ENCODE measurements around the gene ZNF280B. TPM values are rescaled to one million over a fixed set of nuclear protein-coding genes. Genes with fewer than 3 reads are reported as not detected.
"Not testable (repeated sequence)": the region's sequence is repeated elsewhere in the genome, so short reads cannot be mapped to it uniquely, and the experiment has no call there.

Gene ZNF280B
- polyA plus RNA-seq, 3 donors, result 0.04 TPM; not detected in 2

DNA sequence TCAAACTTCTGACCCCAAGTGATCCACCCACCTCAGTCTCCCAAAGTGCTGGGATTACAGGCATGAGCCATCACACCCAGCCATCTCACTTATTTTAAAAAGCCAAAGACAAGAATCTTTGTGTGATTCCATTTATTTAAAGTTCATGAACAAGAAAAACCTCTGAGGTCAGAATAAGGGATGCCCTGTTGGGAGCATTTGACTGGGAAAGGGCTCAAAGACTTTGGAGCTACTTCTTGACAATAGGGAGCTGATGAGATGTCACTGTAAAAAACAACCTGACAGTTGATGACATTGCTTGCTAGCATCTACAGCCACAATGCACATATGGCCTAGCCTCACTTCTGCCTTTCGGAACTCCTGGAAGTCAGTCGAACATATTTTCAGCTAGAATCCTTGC, 5.1 kb upstream of the ZNF280B start:
- 80% methylated on average over 1 of the region's 2 CpGs for WGBS (ENCODE audit: insufficient coverage)
- no peaks in the 10 kb centered on the region for H3K27me3 ChIP-seq (ENCODE audit: control insufficient read depth in 2 of 2, insufficient read depth in 2 of 2, low read length in 2 of 2)
- H3K79me2 ChIP-seq (ENCODE audit: insufficient read depth, low read length), result no peaks in the 10 kb centered on the region
- no peak overlapping the region for H3K27ac ChIP-seq (ENCODE audit: low read depth in 1 of 2, low read length in 2 of 2)
- intact Hi-C loops (cut with micrococcal nuclease), result no loop called here
- H2AFZ ChIP-seq (ENCODE audit: insufficient read depth, low read depth, low read length, poor library complexity, severe bottlenecking), result no peak overlapping the region
- H3K27me3 Mint-ChIP-seq (ENCODE audit: low read depth in 3 of 3), result peaks cover 6 to 17% (median 7%) of the 10 kb centered on the region in 3 donors
- H3K4me3 ChIP-seq (replicated peaks in 1 of 3; ENCODE audit: low read depth in 2 of 3, low read length in 3 of 3), result no peak overlapping the region
- no peak overlapping the region for H3K4me3 Mint-ChIP-seq
- TF ChIP-seq, protein P1, sequence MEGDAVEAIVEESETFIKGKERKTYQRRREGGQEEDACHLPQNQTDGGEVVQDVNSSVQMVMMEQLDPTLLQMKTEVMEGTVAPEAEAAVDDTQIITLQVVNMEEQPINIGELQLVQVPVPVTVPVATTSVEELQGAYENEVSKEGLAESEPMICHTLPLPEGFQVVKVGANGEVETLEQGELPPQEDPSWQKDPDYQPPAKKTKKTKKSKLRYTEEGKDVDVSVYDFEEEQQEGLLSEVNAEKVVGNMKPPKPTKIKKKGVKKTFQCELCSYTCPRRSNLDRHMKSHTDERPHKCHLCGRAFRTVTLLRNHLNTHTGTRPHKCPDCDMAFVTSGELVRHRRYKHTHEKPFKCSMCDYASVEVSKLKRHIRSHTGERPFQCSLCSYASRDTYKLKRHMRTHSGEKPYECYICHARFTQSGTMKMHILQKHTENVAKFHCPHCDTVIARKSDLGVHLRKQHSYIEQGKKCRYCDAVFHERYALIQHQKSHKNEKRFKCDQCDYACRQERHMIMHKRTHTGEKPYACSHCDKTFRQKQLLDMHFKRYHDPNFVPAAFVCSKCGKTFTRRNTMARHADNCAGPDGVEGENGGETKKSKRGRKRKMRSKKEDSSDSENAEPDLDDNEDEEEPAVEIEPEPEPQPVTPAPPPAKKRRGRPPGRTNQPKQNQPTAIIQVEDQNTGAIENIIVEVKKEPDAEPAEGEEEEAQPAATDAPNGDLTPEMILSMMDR (IDR thresholded peaks at IDR 0.05), result no peak
- peaks cover 8 to 23% (median 15%) of the 10 kb centered on the region in 7 donors for H3K9me3 Mint-ChIP-seq
- H3K9me3 ChIP-seq (replicated peaks in 1 of 2; ENCODE audit: control insufficient read depth in 1 of 2, insufficient read depth in 1 of 2, low read length in 2 of 2), result peaks cover 13% of the 10 kb centered on the region in 2 donors
- no peak for DNase-seq
- H3K36me3 Mint-ChIP-seq, result no peaks in the 10 kb centered on the region
- H3K9ac ChIP-seq (ENCODE audit: insufficient read depth, low read length, poor library complexity, severe bottlenecking), result no peak overlapping the region
- H3K4me1 ChIP-seq (ENCODE audit: control insufficient read depth in 1 of 2, insufficient read depth in 2 of 2, low read length in 2 of 2), result peaks cover 4 to 5% of the 10 kb centered on the region in 2 donors
- no peaks in the 10 kb centered on the region for H3K36me3 ChIP-seq (replicated peaks in 1 of 2; ENCODE audit: control insufficient read depth in 1 of 2, insufficient read depth in 2 of 2, low read length in 2 of 2)
- peaks cover 10% of the 10 kb centered on the region for H3K4me1 Mint-ChIP-seq
- H4K20me1 ChIP-seq (ENCODE audit: insufficient read depth, low read length), result no peaks in the 10 kb centered on the region
- no peak overlapping the region for H3K27ac Mint-ChIP-seq
- no peak overlapping the region for H3K4me2 ChIP-seq (replicated peaks; ENCODE audit: extremely low read depth, low read length, poor library complexity, severe bottlenecking)

DNA sequence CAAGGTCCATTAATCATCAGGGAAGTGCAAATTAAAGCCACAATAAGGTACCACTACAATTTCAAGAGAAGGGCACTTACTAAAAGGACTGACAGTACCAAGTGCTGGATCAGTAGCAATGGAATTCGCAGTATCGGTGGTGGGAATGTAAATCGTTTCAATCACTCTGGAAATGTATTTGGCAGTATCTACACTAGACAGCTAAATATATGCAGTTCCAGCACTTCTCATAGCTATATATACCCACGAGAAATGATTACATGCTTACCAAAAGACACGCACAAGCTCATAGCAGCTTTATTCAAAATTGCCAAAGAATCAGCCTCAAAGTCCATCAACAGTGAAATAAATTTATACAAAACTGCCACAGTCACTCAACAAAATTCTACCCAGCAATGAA, 4.4 kb upstream of the ZNF280B start:
- Histone ChIP-seq H3K36me3 (replicated peaks in 1 of 2; ENCODE audit: control insufficient read depth in 1 of 2, insufficient read depth in 2 of 2, low read length in 2 of 2) (no peaks in the 10 kb centered on the region), H3K4me1 (ENCODE audit: control insufficient read depth in 1 of 2, insufficient read depth in 2 of 2, low read length in 2 of 2) (peaks cover 9 to 12% of the 10 kb centered on the region in 2 donors), H3K27me3 (ENCODE audit: control insufficient read depth in 2 of 2, insufficient read depth in 2 of 2, low read length in 2 of 2) (no peaks in the 10 kb centered on the region), H3K27ac (ENCODE audit: low read depth in 1 of 2, low read length in 2 of 2) (no peak overlapping the region), H3K9me3 (replicated peaks in 1 of 2; ENCODE audit: control insufficient read depth in 1 of 2, insufficient read depth in 1 of 2, low read length in 2 of 2) (peaks cover 13% of the 10 kb centered on the region in 2 donors), H3K9ac (ENCODE audit: insufficient read depth, low read length, poor library complexity, severe bottlenecking) (no peak overlapping the region), H4K20me1 (ENCODE audit: insufficient read depth, low read length) (no peaks in the 10 kb centered on the region), H3K79me2 (ENCODE audit: insufficient read depth, low read length) (no peaks in the 10 kb centered on the region), H2AFZ (ENCODE audit: insufficient read depth, low read depth, low read length, poor library complexity, severe bottlenecking) (no peak overlapping the region), H3K4me3 (replicated peaks in 1 of 3; ENCODE audit: low read depth in 2 of 3, low read length in 3 of 3) (no peak overlapping the region), H3K4me2 (replicated peaks; ENCODE audit: extremely low read depth, low read length, poor library complexity, severe bottlenecking) (no peak overlapping the region)
- peaks cover 6 to 20% (median 12%) of the 10 kb centered on the region in 3 donors for H3K27me3 Mint-ChIP-seq (ENCODE audit: low read depth in 3 of 3)
- TF ChIP-seq, protein P1 (IDR thresholded peaks at IDR 0.05), result no peak
- H3K9me3 Mint-ChIP-seq, result peaks cover 8 to 23% (median 15%) of the 10 kb centered on the region in 7 donors
- DNase-seq, result no peak
- H3K36me3 Mint-ChIP-seq, result no peaks in the 10 kb centered on the region
- intact Hi-C loops (cut with micrococcal nuclease), result no loop called here
- WGBS (ENCODE audit: insufficient coverage), result 80% methylated on average over 2 of the region's 5 CpGs
- peaks cover 14% of the 10 kb centered on the region for H3K4me1 Mint-ChIP-seq
- no peak overlapping the region for H3K27ac Mint-ChIP-seq
- H3K4me3 Mint-ChIP-seq, result no peak overlapping the region

DNA sequence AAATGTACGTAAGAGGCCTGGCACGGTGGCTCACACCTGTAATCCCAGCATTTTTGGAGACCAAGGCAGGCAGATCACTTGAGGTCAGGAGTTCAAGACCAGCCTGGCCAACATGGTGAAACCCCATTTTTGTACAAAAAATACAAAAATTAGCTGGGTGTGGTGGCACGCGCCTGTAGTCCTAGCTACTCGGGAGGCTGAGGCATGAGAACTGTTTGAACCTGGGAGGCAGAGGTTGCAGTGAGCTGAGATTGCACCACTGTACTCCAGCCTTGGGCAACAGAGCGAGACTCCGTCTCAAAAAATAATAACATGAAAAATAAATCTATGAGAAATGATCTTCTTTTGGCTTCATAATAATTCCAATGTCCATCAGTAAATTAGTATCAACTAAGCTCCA, 2.3 kb upstream of the ZNF280B start:
- H3K36me3 ChIP-seq (replicated peaks in 1 of 2; ENCODE audit: control insufficient read depth in 1 of 2, insufficient read depth in 2 of 2, low read length in 2 of 2); intact Hi-C loops (cut with micrococcal nuclease); H2AFZ ChIP-seq (ENCODE audit: insufficient read depth, low read depth, low read length, poor library complexity, severe bottlenecking); H3K4me3 Mint-ChIP-seq; H4K20me1 ChIP-seq (ENCODE audit: insufficient read depth, low read length); H3K4me2 ChIP-seq (replicated peaks; ENCODE audit: extremely low read depth, low read length, poor library complexity, severe bottlenecking); H3K79me2 ChIP-seq (ENCODE audit: insufficient read depth, low read length); H3K4me3 ChIP-seq (replicated peaks in 1 of 3; ENCODE audit: low read depth in 2 of 3, low read length in 3 of 3); H3K27me3 ChIP-seq (ENCODE audit: control insufficient read depth in 2 of 2, insufficient read depth in 2 of 2, low read length in 2 of 2); DNase-seq; H3K9ac ChIP-seq (ENCODE audit: insufficient read depth, low read length, poor library complexity, severe bottlenecking); H3K36me3 Mint-ChIP-seq; H3K27ac Mint-ChIP-seq; H3K27ac ChIP-seq (ENCODE audit: low read depth in 1 of 2, low read length in 2 of 2): not testable (repeated sequence)
- Histone ChIP-seq H3K4me1 (ENCODE audit: control insufficient read depth in 1 of 2, insufficient read depth in 2 of 2, low read length in 2 of 2) (peaks cover 10 to 15% of the 10 kb centered on the region in 2 donors), H3K9me3 (replicated peaks in 1 of 2; ENCODE audit: control insufficient read depth in 1 of 2, insufficient read depth in 1 of 2, low read length in 2 of 2) (peaks cover 13% of the 10 kb centered on the region in 2 donors)
- H3K9me3 Mint-ChIP-seq, result peaks cover 8 to 23% (median 15%) of the 10 kb centered on the region in 7 donors
- 100% methylated on average over 2 of the region's 7 CpGs for WGBS (ENCODE audit: insufficient coverage)
- H3K4me1 Mint-ChIP-seq, result peaks cover 18% of the 10 kb centered on the region
- peaks cover 6 to 18% (median 11%) of the 10 kb centered on the region in 3 donors for H3K27me3 Mint-ChIP-seq (ENCODE audit: low read depth in 3 of 3)

All from CD14-positive monocyte (primary cell).